Measurements from ENCODE around the gene KMT2B. TPM values are rescaled to one million over a fixed set of nuclear protein-coding genes. Genes with fewer than 3 reads are reported as not detected.

KMT2B gene
- total and polyA plus RNA-seq, 9 of the 15 experiments (the other 6 are each of a cell fraction or from before 2014, with no cell fraction given), result 0.63 to 43.9 (median 8.1) TPM

DNA sequence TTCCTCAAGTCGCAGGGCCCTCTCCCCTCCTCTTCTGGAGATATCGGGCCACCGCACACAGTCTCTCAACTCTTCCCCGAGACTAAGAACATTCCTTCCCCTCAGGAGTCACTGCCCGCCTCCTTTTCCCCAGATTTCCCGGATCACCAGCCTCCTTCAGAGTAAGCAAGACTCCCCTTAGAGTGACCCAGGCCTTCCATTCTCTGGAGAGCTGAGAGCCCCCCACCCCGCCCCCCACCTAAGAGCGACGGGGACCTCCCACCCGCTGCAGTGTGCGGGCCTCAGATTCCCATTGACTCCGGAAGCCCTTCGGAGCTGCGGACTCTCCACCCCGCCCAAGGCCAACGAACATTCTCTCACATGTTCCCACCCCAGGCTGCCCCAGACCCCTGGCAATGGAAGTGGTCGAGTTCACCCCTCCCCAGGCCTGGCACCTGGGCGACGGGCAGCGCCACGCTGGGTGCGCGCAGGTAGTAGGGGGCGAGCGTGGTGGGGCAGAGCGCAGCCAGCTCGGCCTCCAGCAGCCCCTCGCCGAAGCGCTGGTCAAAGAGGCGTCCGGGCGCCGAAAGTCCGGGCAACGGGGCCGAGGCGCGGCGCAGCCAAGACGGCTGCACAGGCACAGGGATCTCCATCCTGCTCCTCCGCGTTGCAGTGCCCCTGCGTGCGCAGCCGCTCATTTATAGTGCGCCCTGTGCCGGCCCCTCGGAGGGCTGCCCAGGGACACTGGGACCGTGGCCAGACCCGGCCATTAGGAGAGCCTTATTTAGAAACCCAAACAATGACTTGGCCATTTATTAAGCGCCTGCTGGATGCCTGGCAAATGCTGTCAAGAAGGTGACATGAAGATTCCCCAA is 38.8 kb downstream of the KMT2B start, which contains the start of gene HSPB6 (continued):
- TF ChIP-seq, protein P1, sequence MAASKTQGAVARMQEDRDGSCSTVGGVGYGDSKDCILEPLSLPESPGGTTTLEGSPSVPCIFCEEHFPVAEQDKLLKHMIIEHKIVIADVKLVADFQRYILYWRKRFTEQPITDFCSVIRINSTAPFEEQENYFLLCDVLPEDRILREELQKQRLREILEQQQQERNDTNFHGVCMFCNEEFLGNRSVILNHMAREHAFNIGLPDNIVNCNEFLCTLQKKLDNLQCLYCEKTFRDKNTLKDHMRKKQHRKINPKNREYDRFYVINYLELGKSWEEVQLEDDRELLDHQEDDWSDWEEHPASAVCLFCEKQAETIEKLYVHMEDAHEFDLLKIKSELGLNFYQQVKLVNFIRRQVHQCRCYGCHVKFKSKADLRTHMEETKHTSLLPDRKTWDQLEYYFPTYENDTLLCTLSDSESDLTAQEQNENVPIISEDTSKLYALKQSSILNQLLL (CRISPR knock-in tag; IDR thresholded peaks at IDR 0.05; ENCODE audit: borderline replicate concordance), result no peak
- TF ChIP-seq ZKSCAN8 (CRISPR knock-in tag; IDR thresholded peaks at IDR 0.05), result peak; percentile 97
- no peak for TF ChIP-seq HMGN3 (IDR thresholded peaks at IDR 0.05; ENCODE audit: borderline replicate concordance, extremely low read depth, insufficient read length, low read depth, low read length)
- TF ChIP-seq KAT7 (CRISPR knock-in tag; IDR thresholded peaks at IDR 0.05; ENCODE audit: borderline replicate concordance), result peak; percentile 39; the same call in 1 of the 2 replicates

GRCh38 chr19:35757231-35757748 is 39.5 kb downstream of the KMT2B start:
- Histone ChIP-seq H4K20me1 (replicated peaks; ENCODE audit: control insufficient read depth, insufficient read depth, low read length) (no peaks in the 10 kb centered on the region; the same call in 1 of the 2 replicates), H2AFZ (ENCODE audit: low read depth, low read length) (peak overlapping the region; percentile 56), H3K4me1 (replicated peaks in 1 of 2; ENCODE audit: control insufficient read depth in 2 of 2, insufficient read depth in 2 of 2, low read length in 2 of 2) (peaks cover 13 to 37% of the 10 kb centered on the region in 2 experiments), H3K4me3 (peak overlapping the region; percentile 80), H3K79me2 (ENCODE audit: control insufficient read depth, insufficient read depth, low read length) (peaks cover 17% of the 10 kb centered on the region), H3K27ac (ENCODE audit: extremely low read depth, low read depth, low read length) (peak overlapping the region; percentile 83), H3K36me3 (ENCODE audit: control insufficient read depth, insufficient read depth, low read length) (peaks cover 39% of the 10 kb centered on the region; the same call in 2 of the 3 replicates), H3K27me3 (ENCODE audit: control insufficient read depth in 2 of 2, insufficient read depth in 2 of 2, low read length in 2 of 2) (no peaks in the 10 kb centered on the region), H3K9me1 (ENCODE audit: control insufficient read depth, insufficient read depth, low read length) (no peaks in the 10 kb centered on the region), H3K9me3 (replicated peaks; ENCODE audit: control insufficient read depth, insufficient read depth, low read depth, low read length) (no peaks in the 10 kb centered on the region; the same call in 1 of the 2 replicates), H3K4me2 (ENCODE audit: insufficient read depth, low read length) (peak overlapping the region; percentile 67), H3K9ac (ENCODE audit: insufficient read depth in 1 of 2, low read depth in 2 of 2, low read length in 2 of 2) (peak overlapping the region; percentile 73 to 93)
- peak; percentile 66 for ATAC-seq
- no peak for FAIRE-seq
- ChIA-PET CTCF (ENCODE audit: low intra/inter-chr PET ratio) (no interaction called here), POLR2A (interaction anchor here (0.6 to 2.2 kb wide), 4 partner anchors 10 to 17 kb away, joined by 3 to 12 read pairs (median 3); partner anchors contain the start of genes LIN37, PSENEN and U2AF1L4)
- TSS peak; percentile 97 for BruUV-seq (replicated peaks)
- DNase-seq (ENCODE audit: extremely low read depth in 1 of 4, low spot score in 3 of 4), result peak; percentile 46 to 75 (median 52)
- intact Hi-C loops (cut with micrococcal nuclease) (no loop called here), in situ Hi-C loops (cut with MboI) (no loop called here)
- 6% methylated on average over 15 of the region's 19 CpGs for WGBS (ENCODE audit: insufficient coverage, low coverage, missing lambda C conversion rate)
- peak; percentile 90 for TF ChIP-seq ZBTB7A (IDR thresholded peaks at IDR 0.05; ENCODE audit: borderline replicate concordance, control insufficient read depth, low read depth, low read length)
- TF ChIP-seq ZBTB2 (IDR thresholded peaks at IDR 0.05), result 0 out of 2 replicates have a peak, but pooled peaks have one; percentile 43
- TF ChIP-seq, protein P2, sequence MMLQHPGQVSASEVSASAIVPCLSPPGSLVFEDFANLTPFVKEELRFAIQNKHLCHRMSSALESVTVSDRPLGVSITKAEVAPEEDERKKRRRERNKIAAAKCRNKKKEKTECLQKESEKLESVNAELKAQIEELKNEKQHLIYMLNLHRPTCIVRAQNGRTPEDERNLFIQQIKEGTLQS (IDR thresholded peaks at IDR 0.05), result peak; percentile 68
- TF ChIP-seq, protein P2 (CRISPR knock-in tag; conservative IDR thresholded peaks at IDR 0.05), result no peak
- TF ChIP-seq, protein P3, sequence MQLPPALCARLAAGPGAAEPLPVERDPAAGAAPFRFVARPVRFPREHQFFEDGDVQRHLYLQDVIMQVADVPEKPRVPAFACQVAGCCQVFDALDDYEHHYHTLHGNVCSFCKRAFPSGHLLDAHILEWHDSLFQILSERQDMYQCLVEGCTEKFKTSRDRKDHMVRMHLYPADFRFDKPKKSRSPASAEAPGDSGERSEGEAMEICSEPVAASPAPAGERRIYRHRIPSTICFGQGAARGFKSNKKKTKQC (CRISPR knock-in tag; IDR thresholded peaks at IDR 0.05), result 0 out of 2 replicates have a peak, but pooled peaks have one; percentile 41
- TF ChIP-seq ZZZ3 (IDR thresholded peaks at IDR 0.05), result peak; percentile 74
- TF ChIP-seq HMGN3 (IDR thresholded peaks at IDR 0.05; ENCODE audit: borderline replicate concordance, extremely low read depth, insufficient read length, low read depth, low read length), result peak; percentile 54
- peak; percentile 40; the same call in 1 of the 2 replicates for TF ChIP-seq ERF (CRISPR knock-in tag; IDR thresholded peaks at IDR 0.05)
- TF ChIP-seq ARID1B (IDR thresholded peaks at IDR 0.05), result peak; percentile 61
- no peak for TF ChIP-seq RCOR1 (IDR thresholded peaks at IDR 0.05; ENCODE audit: borderline replicate concordance in 1 of 2, low read depth in 2 of 2, low read length in 2 of 2)

All from K562 (cell line).